B cell (primary cell): Measurements from ENCODE around the gene CXCL10. TPM values are rescaled to one million over a fixed set of nuclear protein-coding genes. Genes with fewer than 3 reads are reported as not detected.

Source experiments
- ATAC-seq: fragments of 200-7000 bp; cut with Tn5 transposase; one replicate; pipeline ENCODE4 v1.10.0; 2021; ENCODE audit warnings: low read depth, mild to moderate bottlenecking, moderate number of reproducible peaks, moderate library complexity
- CTCF ChIA-PET: fragments of 350-600 bp; sonication (Branson Sonifier 250); formaldehyde crosslinking; loops from one replicate; lab custom pipeline; 2021; ENCODE audit warnings: antibody characterized with exemption, inconsistent platforms; lab: Charles Lee
- POLR2A ChIA-PET: fragments of 350-600 bp; sonication (Branson Sonifier 250); formaldehyde crosslinking; loops from one replicate; lab custom pipeline; 2021; ENCODE audit warnings: antibody characterized with exemption; lab: Charles Lee
- DNase-seq: peaks from one replicate; pipeline ENCODE4 v3.0.0; 2013
- H2AFZ ChIP-seq: 2 replicates; pipeline ENCODE4 v1.6.1; 2012; ENCODE audit warnings: mild to moderate bottlenecking, low read depth, low read length; ENCODE audit not compliant: insufficient read depth, poor library complexity, severe bottlenecking
- H3K27ac ChIP-seq, 2 donors: 1 replicate in 1 of 2; 2 replicates in 1 of 2; pipeline ENCODE4 v1.5.1; 2012 to 2013; ENCODE audit warnings: low read length in 2 of 2, mild to moderate bottlenecking in 2 of 2, moderate library complexity in 1 of 2
- H3K27me3 ChIP-seq, 4 experiments: fragments of 200-600 bp in 1 of 4; sonication (generic) in 1 of 4; replicated peaks in 1 of 4; 1 replicate in 2 of 4; 2 replicates in 2 of 4; pipeline versions ENCODE4 v1.6.1 to v1.7.0; 2013 to 2016; ENCODE audit warnings: low read length in 3 of 4, mild to moderate bottlenecking in 2 of 4, mixed read lengths in 1 of 4, moderate library complexity in 1 of 4; ENCODE audit not compliant: insufficient read depth in 4 of 4, control insufficient read depth in 3 of 4; ENCODE audit errors: control extremely low read depth in 1 of 4
- H3K36me3 ChIP-seq, 2 experiments: replicated peaks in 1 of 2; 1 replicate in 1 of 2; 2 replicates in 1 of 2; pipeline versions ENCODE4 v1.6.1 to v1.7.1; 2013; ENCODE audit warnings: low read length in 1 of 2; ENCODE audit not compliant: insufficient read depth in 2 of 2, control insufficient read depth in 1 of 2; ENCODE audit errors: control extremely low read depth in 1 of 2, extremely low read depth in 1 of 2
- H3K4me1 ChIP-seq, 2 donors: fragments of 200-600 bp in 1 of 2; sonication (generic) in 1 of 2; 1 replicate in 1 of 2; 2 replicates in 1 of 2; pipeline versions ENCODE4 v1.5.1 to v1.6.1; 2013 to 2017; ENCODE audit warnings: low read length in 2 of 2; ENCODE audit not compliant: control insufficient read depth in 2 of 2, insufficient read depth in 2 of 2
- H3K4me2 ChIP-seq: replicated peaks from 2 replicates; pipeline ENCODE3; 2012; ENCODE audit warnings: mild to moderate bottlenecking, low read depth, low read length; ENCODE audit not compliant: poor library complexity, severe bottlenecking
- H3K4me3 ChIP-seq, 5 experiments: fragments of 200-600 bp in 1 of 5; sonication (generic) in 1 of 5; 1 replicate in 3 of 5; 2 replicates in 2 of 5; pipeline versions ENCODE4 v1.5.1 to v1.7.0; 2011 to 2016; ENCODE audit warnings: low read length in 4 of 5, mild to moderate bottlenecking in 4 of 5, low read depth in 2 of 5, control low read depth in 1 of 5, moderate library complexity in 1 of 5; ENCODE audit not compliant: insufficient read depth in 1 of 5; ENCODE audit errors: control extremely low read depth in 1 of 5, extremely low read depth in 1 of 5
- H3K79me2 ChIP-seq: fragments of 200-600 bp; sonication (generic); one replicate; pipeline ENCODE4 v1.6.0; 2016; ENCODE audit warnings: low read length; ENCODE audit not compliant: control insufficient read depth, insufficient read depth
- H3K9ac ChIP-seq: fragments of 200-600 bp; sonication (generic); 2 replicates; pipeline ENCODE4 v1.6.1; 2017; ENCODE audit warnings: mild to moderate bottlenecking, low read length, moderate library complexity
- H3K9me3 ChIP-seq, 3 donors: one replicate each; pipeline versions ENCODE4 v1.6.1 to v1.7.1; 2013; ENCODE audit warnings: low read length in 2 of 3; ENCODE audit not compliant: control insufficient read depth in 2 of 3, insufficient read depth in 1 of 3; ENCODE audit errors: control extremely low read depth in 1 of 3
- H4K20me1 ChIP-seq: 2 replicates; pipeline ENCODE4 v1.6.0; 2012; ENCODE audit warnings: mild to moderate bottlenecking, low read length; ENCODE audit not compliant: insufficient read depth, control insufficient read depth, poor library complexity, severe bottlenecking
- H3K27ac Mint-ChIP-seq: one replicate; pipeline ENCODE4 v1.8.0; 2021; ENCODE audit warnings: mixed read lengths
- H3K27me3 Mint-ChIP-seq: one replicate; pipeline ENCODE4 v1.8.0; 2021; ENCODE audit warnings: mixed read lengths
- H3K4me1 Mint-ChIP-seq: one replicate; pipeline ENCODE4 v1.8.0; 2021; ENCODE audit warnings: mixed read lengths
- H3K4me3 Mint-ChIP-seq: one replicate; pipeline ENCODE4 v1.8.0; 2021; ENCODE audit warnings: mixed read lengths
- H3K9me3 Mint-ChIP-seq: one replicate; pipeline ENCODE4 v1.8.0; 2022; ENCODE audit warnings: mixed read lengths; ENCODE audit not compliant: insufficient read depth
- EZH2 ChIP-seq: IDR thresholded peaks from 2 replicates; pipeline ENCODE4 v1.6.1; 2012; ENCODE audit warnings: borderline replicate concordance, low read depth, mild to moderate bottlenecking, moderate library complexity, low read length; ENCODE audit not compliant: insufficient read depth, poor library complexity, severe bottlenecking
- intact Hi-C: fragments of 100-400 bp; cut with micrococcal nuclease; formaldehyde crosslinking; loops from one replicate; pipeline ENCODE4 v1.10.0; 2022
- polyA plus RNA-seq: library from polyadenylated mRNA; depleted of rRNA; stranded (reverse); fragments of >200 nt; gene quantifications from 2 replicates; pipeline ENCODE4 v1.2.3, GENCODE V29; 2012
- total RNA-seq, 2 donors: library from RNA; stranded (reverse); fragments of 120-200 nt in 1 of 2; gene quantifications; 1 replicate in 1 of 2; 2 replicates in 1 of 2; pipeline versions ENCODE4 v1.2.3 to v1.2.4, GENCODE V29; 2013 to 2022
- TF ChIP-seq, protein P1 (sequence below): fragments of 200-600 bp; IDR thresholded peaks from one replicate; pipeline ENCODE4 v1.8.0; 2022; ENCODE audit warnings: antibody characterized with exemption, mild to moderate bottlenecking

Gene CXCL10
- total and polyA plus RNA-seq, 2 donors (not counting 1 experiment from before 2014, with no cell fraction given): 0.07 TPM; not detected in 1

- Histone ChIP-seq H3K27me3 (no peaks in the 10 kb centered on the region), H3K27ac (no peak overlapping the region), H3K9me3 (no peaks in the 10 kb centered on the region), H3K4me3 (no peak overlapping the region), H3K36me3 (peaks cover 19 to 79% of the 10 kb centered on the region in 2 experiments), H3K79me2 (no peaks in the 10 kb centered on the region), H3K4me2 (no peak overlapping the region), H3K9ac (no peak overlapping the region), H2AFZ (no peak overlapping the region), H4K20me1 (no peaks in the 10 kb centered on the region), H3K4me1 (no peaks in the 10 kb centered on the region)
- Mint-ChIP-seq H3K4me1 (no peaks in the 10 kb centered on the region), H3K27ac (no peak overlapping the region), H3K27me3 (no peaks in the 10 kb centered on the region), H3K4me3 (no peak overlapping the region), H3K9me3 (no peaks in the 10 kb centered on the region)
- ChIA-PET CTCF (no interaction called here), POLR2A (no interaction called here)
- TF ChIP-seq, protein P1, sequence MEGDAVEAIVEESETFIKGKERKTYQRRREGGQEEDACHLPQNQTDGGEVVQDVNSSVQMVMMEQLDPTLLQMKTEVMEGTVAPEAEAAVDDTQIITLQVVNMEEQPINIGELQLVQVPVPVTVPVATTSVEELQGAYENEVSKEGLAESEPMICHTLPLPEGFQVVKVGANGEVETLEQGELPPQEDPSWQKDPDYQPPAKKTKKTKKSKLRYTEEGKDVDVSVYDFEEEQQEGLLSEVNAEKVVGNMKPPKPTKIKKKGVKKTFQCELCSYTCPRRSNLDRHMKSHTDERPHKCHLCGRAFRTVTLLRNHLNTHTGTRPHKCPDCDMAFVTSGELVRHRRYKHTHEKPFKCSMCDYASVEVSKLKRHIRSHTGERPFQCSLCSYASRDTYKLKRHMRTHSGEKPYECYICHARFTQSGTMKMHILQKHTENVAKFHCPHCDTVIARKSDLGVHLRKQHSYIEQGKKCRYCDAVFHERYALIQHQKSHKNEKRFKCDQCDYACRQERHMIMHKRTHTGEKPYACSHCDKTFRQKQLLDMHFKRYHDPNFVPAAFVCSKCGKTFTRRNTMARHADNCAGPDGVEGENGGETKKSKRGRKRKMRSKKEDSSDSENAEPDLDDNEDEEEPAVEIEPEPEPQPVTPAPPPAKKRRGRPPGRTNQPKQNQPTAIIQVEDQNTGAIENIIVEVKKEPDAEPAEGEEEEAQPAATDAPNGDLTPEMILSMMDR: no peak
- TF ChIP-seq EZH2: no peak
- DNase-seq: no peak
- ATAC-seq: no peak
- intact Hi-C loops: no loop called here
Measured at GRCh38 chr4:75973766-75974165, 49.5 kb downstream of the CXCL10 start.

Other genes starting within 250 kb of the CXCL10 start
- gene PPEF2, start 121.0 kb downstream of the CXCL10 start, total RNA-seq: 0.07 and 0.24 TPM in 2 replicates
- gene PPEF2, start 121.0 kb downstream of the CXCL10 start, polyA plus RNA-seq: 0.10 and 0.32 TPM in 2 replicates
- 50.4 and 51.4 TPM in 2 replicates for gene NAAA, start 82.5 kb downstream of the CXCL10 start, total RNA-seq
- gene NAAA, start 82.5 kb downstream of the CXCL10 start, polyA plus RNA-seq: 51.4 and 55.2 TPM in 2 replicates
- gene SDAD1, start 32.6 kb downstream of the CXCL10 start, total RNA-seq: 44.4 and 51.4 TPM in 2 replicates
- 12.3 and 13.3 TPM in 2 replicates for gene SDAD1, start 32.6 kb downstream of the CXCL10 start, polyA plus RNA-seq
- gene CXCL9, start 16.0 kb downstream of the CXCL10 start, total RNA-seq: not detected in 2 replicates
- gene CXCL9, start 16.0 kb downstream of the CXCL10 start, polyA plus RNA-seq: not detected in 2 replicates
- not detected in 2 replicates for gene CXCL11, start 12.6 kb upstream of the CXCL10 start, total RNA-seq
- gene CXCL11, start 12.6 kb upstream of the CXCL10 start, polyA plus RNA-seq: not detected in 2 replicates
- gene ART3, start 51.2 kb upstream of the CXCL10 start, total RNA-seq: not detected in 2 replicates
- not detected in 2 replicates for gene ART3, start 51.2 kb upstream of the CXCL10 start, polyA plus RNA-seq
- gene NUP54, start 124.9 kb upstream of the CXCL10 start, total RNA-seq: 71.0 and 71.4 TPM in 2 replicates
- 17.4 and 20.4 TPM in 2 replicates for gene NUP54, start 124.9 kb upstream of the CXCL10 start, polyA plus RNA-seq
- 30.3 and 31.5 TPM in 2 replicates for gene SCARB2, start 190.3 kb upstream of the CXCL10 start, total RNA-seq
- gene SCARB2, start 190.3 kb upstream of the CXCL10 start, polyA plus RNA-seq: 7.8 and 14.7 TPM in 2 replicates
- gene FAM47E, start 228.2 kb upstream of the CXCL10 start, total RNA-seq: 1.3 and 1.7 TPM in 2 replicates
- gene FAM47E, start 228.2 kb upstream of the CXCL10 start, polyA plus RNA-seq: 0.15 and 0.42 TPM in 2 replicates